OCI-LY3 (cell line): Measurements from ENCODE around the gene MEMO1.

Experiments used
- EZH2phosphoT487 ChIP-seq: fragments of 200-600 bp; shearing (Covaris generic); IDR thresholded peaks from 2 replicates; pipeline ENCODE4 v1.6.1; 2018; ENCODE audit warnings: antibody characterized with exemption, mixed run types, low read depth
- TF ChIP-seq, protein P1 (sequence below): fragments of 200-600, 300-600 bp; sonication (generic); IDR thresholded peaks from 2 replicates; pipeline ENCODE4 v1.5.1; 2014; ENCODE audit warnings: antibody characterized with exemption, low read length, low read depth

DNA sequence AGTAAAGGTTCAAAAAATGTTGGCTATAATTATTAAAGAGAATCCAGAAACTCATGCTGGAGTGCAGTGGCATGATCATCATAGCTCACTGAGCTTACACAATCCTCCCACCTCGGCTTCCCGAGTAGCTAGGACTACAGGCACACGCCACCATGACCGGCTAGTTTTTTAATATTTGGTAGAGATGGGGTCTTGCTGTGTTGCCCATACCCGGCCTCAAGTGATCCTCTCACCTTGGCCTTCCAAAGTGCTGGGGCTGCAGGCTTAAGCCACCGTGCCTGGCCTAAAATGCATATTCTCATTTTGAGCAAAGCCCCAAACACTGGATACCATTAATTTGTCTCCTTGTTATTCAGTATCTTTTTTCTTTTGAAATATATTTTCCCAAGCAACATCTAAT is 32.4 kb downstream of the MEMO1 start:
- TF ChIP-seq, protein P1, sequence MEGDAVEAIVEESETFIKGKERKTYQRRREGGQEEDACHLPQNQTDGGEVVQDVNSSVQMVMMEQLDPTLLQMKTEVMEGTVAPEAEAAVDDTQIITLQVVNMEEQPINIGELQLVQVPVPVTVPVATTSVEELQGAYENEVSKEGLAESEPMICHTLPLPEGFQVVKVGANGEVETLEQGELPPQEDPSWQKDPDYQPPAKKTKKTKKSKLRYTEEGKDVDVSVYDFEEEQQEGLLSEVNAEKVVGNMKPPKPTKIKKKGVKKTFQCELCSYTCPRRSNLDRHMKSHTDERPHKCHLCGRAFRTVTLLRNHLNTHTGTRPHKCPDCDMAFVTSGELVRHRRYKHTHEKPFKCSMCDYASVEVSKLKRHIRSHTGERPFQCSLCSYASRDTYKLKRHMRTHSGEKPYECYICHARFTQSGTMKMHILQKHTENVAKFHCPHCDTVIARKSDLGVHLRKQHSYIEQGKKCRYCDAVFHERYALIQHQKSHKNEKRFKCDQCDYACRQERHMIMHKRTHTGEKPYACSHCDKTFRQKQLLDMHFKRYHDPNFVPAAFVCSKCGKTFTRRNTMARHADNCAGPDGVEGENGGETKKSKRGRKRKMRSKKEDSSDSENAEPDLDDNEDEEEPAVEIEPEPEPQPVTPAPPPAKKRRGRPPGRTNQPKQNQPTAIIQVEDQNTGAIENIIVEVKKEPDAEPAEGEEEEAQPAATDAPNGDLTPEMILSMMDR = no peak
- no peak for TF ChIP-seq EZH2phosphoT487
